Transverse colon (tissue), 4 donors: ENCODE data around the gene ARID4B. TPM values are rescaled to one million over a fixed set of nuclear protein-coding genes. Genes with fewer than 3 reads are reported as not detected.

Source experiments
- DNase-seq: peaks from one replicate; pipeline ENCODE4 v3.0.0-alpha.2; 2019
- H3K27ac ChIP-seq, 4 donors: fragments of 200-600 bp; sonication (generic); 2 replicates each; pipeline ENCODE4 v1.5.1; 2016 to 2018; ENCODE audit warnings: inconsistent platforms in 4 of 4
- H3K27me3 ChIP-seq: fragments of 200-600 bp; sonication (generic); 2 replicates; pipeline ENCODE4 v1.5.1; 2017; ENCODE audit warnings: inconsistent platforms
- H3K36me3 ChIP-seq, 4 donors: fragments of 200-600 bp; sonication (generic); 2 replicates each; pipeline ENCODE4 v1.5.1; 2017 to 2019; ENCODE audit warnings: inconsistent platforms in 4 of 4
- H3K4me1 ChIP-seq, 4 donors: fragments of 200-600 bp; sonication (generic); 2 replicates each; pipeline ENCODE4 v1.5.1; 2017 to 2020; ENCODE audit warnings: inconsistent platforms in 4 of 4
- H3K4me3 ChIP-seq, 4 donors: fragments of 200-600 bp; sonication (generic); 1 replicate in 1 of 4; 2 replicates in 3 of 4; pipeline versions ENCODE4 v1.5.1 to v1.6.1; 2017 to 2019; ENCODE audit warnings: inconsistent platforms in 4 of 4
- H3K9me3 ChIP-seq, 2 donors: fragments of 200-600 bp; sonication (generic); 2 replicates each; pipeline ENCODE4 v1.5.1; 2017 to 2019; ENCODE audit warnings: inconsistent platforms in 2 of 2
- CTCF ChIP-seq, 5 experiments: fragments of 200-600 bp in 3 of 5; fragments of 450-650 bp in 2 of 5; sonication (generic) in 3 of 5; IDR thresholded peaks; 1 replicate in 2 of 5; 2 replicates in 3 of 5; pipeline ENCODE4 v1.5.1; 2016 to 2017; ENCODE audit warnings: antibody characterized with exemption in 5 of 5, inconsistent platforms in 3 of 5, mild to moderate bottlenecking in 2 of 5, moderate library complexity in 1 of 5
- EP300 ChIP-seq: sonication (generic); formaldehyde crosslinking; IDR thresholded peaks from one replicate; pipeline ENCODE4 v1.6.1; 2017; ENCODE audit warnings: antibody characterized with exemption, low read depth
- POLR2A ChIP-seq: fragments of 450-650 bp; IDR thresholded peaks from one replicate; pipeline ENCODE4 v1.6.1; 2016; ENCODE audit warnings: antibody characterized with exemption, mild to moderate bottlenecking, moderate library complexity
- POLR2AphosphoS5 ChIP-seq, 3 donors: sonication (generic); formaldehyde crosslinking; IDR thresholded peaks; one replicate each; pipeline ENCODE4 v1.6.1; 2016; ENCODE audit warnings: antibody characterized with exemption in 3 of 3
- WGBS, 2 donors: methylation state at CpG; one replicate each; pipeline ENCODE4 v1.1.5; 2018; ENCODE audit warnings: low coverage in 1 of 2; 5-methylcytosine and 5-hydroxymethylcytosine counted together
- in situ Hi-C, 4 donors: fragments of 200-750 bp; cut with MboI; loops; one replicate each; pipeline versions ENCODE4 v1.15.0 to v1.15.1; 2017; ENCODE audit warnings: low sequenced_read_pairs in 3 of 4, low pct_ligation_motif_present in 1 of 4, low pct_unique_long_range_greater_than_20kb in 1 of 4
- intact Hi-C: fragments of 100-400 bp; cut with DNase I; formaldehyde crosslinking; loops from one replicate; pipeline ENCODE4 v1.15.1; 2023; ENCODE audit warnings: low total_unique reads
- total RNA-seq, 4 donors: library from RNA; depleted of rRNA; stranded (reverse); fragments of >200 nt; gene quantifications; one replicate each; pipeline ENCODE4 v1.1.0, GENCODE V29; 2016

The ARID4B gene
- total RNA-seq, 4 donors from 2014 or later = 9.2 to 52.0 (median 34.0) TPM

- no peaks in the 10 kb centered on the region for H3K27me3 ChIP-seq
- peaks cover 4 to 68% (median 26%) of the 10 kb centered on the region in 4 donors for H3K4me1 ChIP-seq
- H3K27ac ChIP-seq = no peak overlapping the region
- intact Hi-C loops (no loop called here), in situ Hi-C loops (no loop called here)
- WGBS, 2 donors = 85 to 100% methylated on average over 5 to 12 of the region's 12 CpGs
- H3K36me3 ChIP-seq = no peaks in the 10 kb centered on the region
- DNase-seq = no peak
- no peak overlapping the region for H3K4me3 ChIP-seq
- H3K9me3 ChIP-seq = no peaks in the 10 kb centered on the region
- no peak for TF ChIP-seq EP300
- TF ChIP-seq POLR2AphosphoS5 (IDR thresholded peaks at IDR 0.05) = no peak
- TF ChIP-seq POLR2A = no peak
- no peak for TF ChIP-seq CTCF (IDR thresholded peaks at IDR 0.05)
Measured at GRCh38 chr1:235290740-235291502, 37.1 kb downstream of the ARID4B start.

GRCh38 chr1:235289859-235290739 lies 37.9 kb downstream of the ARID4B start:
- no peak for DNase-seq
- 86 to 92% methylated on average over 12 of the region's 12 CpGs for WGBS, 2 donors
- H3K36me3 ChIP-seq = no peaks in the 10 kb centered on the region
- in situ Hi-C loops = no loop called here
- no peak overlapping the region for H3K27ac ChIP-seq
- peaks cover 4 to 69% (median 26%) of the 10 kb centered on the region in 4 donors for H3K4me1 ChIP-seq
- no peak overlapping the region for H3K4me3 ChIP-seq
- H3K27me3 ChIP-seq = no peaks in the 10 kb centered on the region
- intact Hi-C loops = no loop called here
- TF ChIP-seq POLR2AphosphoS5 (IDR thresholded peaks at IDR 0.05) (no peak), CTCF (IDR thresholded peaks at IDR 0.05) (no peak), POLR2A (no peak), EP300 (no peak)
- H3K9me3 ChIP-seq = no peaks in the 10 kb centered on the region

DNA sequence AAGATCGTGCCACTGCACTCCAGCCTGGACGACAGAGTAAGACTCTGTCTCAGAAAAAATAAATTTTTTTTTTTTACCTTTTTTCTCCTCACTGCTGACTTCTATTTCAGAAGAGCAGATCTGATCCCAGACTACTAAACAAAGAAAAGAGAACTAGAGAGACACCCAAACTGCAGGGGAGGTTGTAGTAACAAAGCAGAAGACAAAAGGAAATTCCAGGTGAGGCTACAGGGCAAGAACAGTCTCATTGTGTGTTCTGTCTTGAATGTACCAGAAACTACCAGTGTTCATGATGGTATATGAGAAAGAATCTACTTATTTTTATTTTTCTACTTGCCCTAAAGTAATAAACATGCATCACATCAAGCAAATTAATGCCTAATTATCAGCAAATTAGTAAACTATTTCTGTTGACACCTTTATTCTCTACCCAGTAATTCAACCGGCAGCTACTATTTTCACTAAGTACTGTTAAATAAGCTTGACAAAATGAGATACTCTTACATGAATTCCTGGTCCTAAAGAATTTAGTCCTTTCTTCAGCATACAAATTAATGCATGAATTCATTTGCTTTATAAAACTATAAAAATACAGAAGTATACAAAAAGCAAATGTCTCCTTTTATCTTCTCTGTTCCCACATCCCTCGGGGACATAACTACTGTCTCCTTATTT lies 40.6 kb downstream of the ARID4B start:
- intact Hi-C loops = no loop called here
- Histone ChIP-seq H3K27me3 (no peaks in the 10 kb centered on the region), H3K9me3 (no peaks in the 10 kb centered on the region), H3K36me3 (no peaks in the 10 kb centered on the region), H3K4me1 (peaks cover 4 to 55% (median 18%) of the 10 kb centered on the region in 4 donors), H3K27ac (no peak overlapping the region), H3K4me3 (no peak overlapping the region)
- no peak for TF ChIP-seq POLR2AphosphoS5 (IDR thresholded peaks at IDR 0.05)
- TF ChIP-seq POLR2A = no peak
- TF ChIP-seq CTCF (IDR thresholded peaks at IDR 0.05) = no peak
- TF ChIP-seq EP300 = no peak
- 90 to 96% methylated on average over 2 to 4 of the region's 4 CpGs for WGBS, 2 donors
- in situ Hi-C loops = no loop called here
- DNase-seq = no peak

GRCh38 chr1:235286667-235287066 lies 41.3 kb downstream of the ARID4B start:
- TF ChIP-seq POLR2A (no peak), POLR2AphosphoS5 (IDR thresholded peaks at IDR 0.05) (no peak), EP300 (no peak), CTCF (IDR thresholded peaks at IDR 0.05) (no peak)
- Histone ChIP-seq H3K4me3 (no peak overlapping the region), H3K4me1 (peaks cover 0 to 48% (median 12%) of the 10 kb centered on the region in 4 donors), H3K9me3 (no peaks in the 10 kb centered on the region), H3K27ac (no peak overlapping the region), H3K36me3 (no peaks in the 10 kb centered on the region), H3K27me3 (no peaks in the 10 kb centered on the region)
- intact Hi-C loops = no loop called here
- no peak for DNase-seq
- 63 to 76% methylated on average over 1 of the region's 1 CpG for WGBS, 2 donors
- in situ Hi-C loops = no loop called here
